HFF-Myc (cell line): Measurements from ENCODE around the gene CDKN1A.

Experiments
- DNase-seq: peaks from one replicate; pipeline ENCODE4 v3.0.0-alpha.2; 2011; ENCODE audit warnings: low read depth; ENCODE audit errors: extremely low read depth
- H3K4me3 ChIP-seq: replicated peaks from 2 replicates; pipeline ENCODE4 v1.5.1; 2011; ENCODE audit warnings: low read depth, mild to moderate bottlenecking, control low read depth, low read length
- CTCF ChIP-seq: IDR thresholded peaks from 2 replicates; pipeline ENCODE4 v1.5.1; 2012; ENCODE audit warnings: mild to moderate bottlenecking, low read depth, low read length, control low read depth; ENCODE audit errors: missing control alignments

Gene CDKN1A

DNA sequence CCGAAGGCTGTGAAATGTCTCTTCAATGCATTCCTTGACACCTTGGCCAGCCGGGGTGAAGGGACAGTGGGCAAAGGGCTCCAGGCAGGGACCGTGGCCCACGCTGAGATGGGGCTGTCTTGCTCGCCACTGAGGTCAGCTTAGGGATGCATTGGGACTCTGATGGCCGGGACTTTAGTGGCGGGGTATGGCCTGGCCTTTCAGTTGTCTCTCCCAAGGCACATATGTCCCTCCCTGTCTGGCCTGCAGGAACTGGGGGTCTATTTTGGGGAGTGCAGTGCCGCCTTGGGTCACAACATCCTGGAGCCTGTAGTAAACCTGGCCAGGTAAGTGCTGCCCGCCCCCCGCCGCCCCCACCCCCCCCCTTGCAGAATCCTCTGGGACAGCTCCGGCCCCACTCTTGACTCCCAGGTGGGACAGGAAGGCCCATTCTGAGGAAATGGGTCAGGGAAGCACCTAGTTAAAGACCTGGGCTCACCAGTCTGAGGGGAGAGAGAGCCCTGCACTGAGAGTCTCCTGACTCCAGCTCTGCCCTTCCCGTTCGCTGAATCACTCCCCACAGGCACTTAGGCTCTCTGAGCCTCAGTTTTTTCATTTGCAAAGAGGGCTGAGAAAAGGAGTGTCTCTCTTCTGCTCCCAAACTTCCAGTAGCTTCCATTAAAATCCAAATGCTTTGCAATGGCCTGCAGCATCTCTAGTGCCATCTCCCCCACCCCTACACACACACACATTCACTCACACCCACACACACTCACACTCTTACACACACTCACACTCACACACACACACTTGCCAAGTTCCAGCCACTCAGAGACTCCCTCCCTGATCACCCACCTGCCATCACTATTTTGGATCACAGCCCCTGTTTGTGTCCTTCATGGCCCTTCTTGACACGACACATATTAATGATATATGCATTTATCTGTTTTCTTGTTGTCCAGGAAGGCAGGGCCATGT, 52.2 kb downstream of the CDKN1A start:
- no peak for DNase-seq
- no peak for TF ChIP-seq CTCF
- no peak overlapping the region for H3K4me3 ChIP-seq

GRCh38 chr6:36731622-36732310, 53.3 kb downstream of the CDKN1A start:
- no peak for TF ChIP-seq CTCF
- H3K4me3 ChIP-seq: no peak overlapping the region
- no peak for DNase-seq

GRCh38 chr6:36733300-36733699, 54.8 kb downstream of the CDKN1A start:
- TF ChIP-seq CTCF: no peak
- H3K4me3 ChIP-seq: no peak overlapping the region
- no peak for DNase-seq

DNA sequence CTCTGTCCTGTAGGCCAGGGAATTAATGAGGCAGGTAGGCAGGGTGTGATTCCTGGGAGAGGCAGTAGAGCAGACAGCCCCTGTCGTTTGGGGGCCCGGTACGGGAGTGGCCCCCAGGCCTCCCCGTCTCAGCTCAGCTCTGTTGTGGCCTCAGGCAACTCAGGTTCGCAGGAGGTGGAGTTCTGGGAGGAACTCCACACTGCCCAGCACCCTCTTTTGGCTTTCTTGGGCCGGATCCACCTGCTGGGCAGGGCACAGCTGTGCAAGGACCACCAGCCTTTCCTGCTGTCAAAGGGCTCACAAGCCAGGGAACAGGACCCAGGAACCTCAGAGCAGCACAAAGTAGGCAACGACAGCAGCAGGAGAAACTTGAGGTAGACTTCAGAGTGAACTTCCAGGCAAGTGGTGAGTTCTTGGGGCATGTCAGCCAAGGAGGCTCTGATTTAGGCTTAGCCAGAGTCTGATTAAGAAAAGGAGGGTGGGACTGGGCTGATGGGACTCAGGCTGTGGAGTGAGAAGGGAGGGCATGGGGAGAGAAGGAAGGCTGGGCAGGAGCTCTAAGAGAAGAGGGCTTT, 56.1 kb downstream of the CDKN1A start:
- TF ChIP-seq CTCF: no peak
- H3K4me3 ChIP-seq: no peak overlapping the region
- DNase-seq: no peak

GRCh38 chr6:36735110-36736071, 56.9 kb downstream of the CDKN1A start:
- TF ChIP-seq CTCF: no peak
- H3K4me3 ChIP-seq: no peak overlapping the region
- peak; percentile 33 for DNase-seq
